ENCODE data around the gene SAMD1. TPM values are rescaled to one million over a fixed set of nuclear protein-coding genes. Genes with fewer than 3 reads are reported as not detected.

SAMD1 gene
- total and polyA plus RNA-seq, 2 of the 8 experiments (the other 6 are each of a cell fraction or from before 2014, with no cell fraction given) = 40.0 to 100 TPM

GRCh38 chr19:14112809-14113385 lies 22.3 kb upstream of the SAMD1 start (continued):
- TF ChIP-seq CREB1 (IDR thresholded peaks at IDR 0.05) (no peak), CHD2 (IDR thresholded peaks at IDR 0.05; ENCODE audit: low read length) (no peak), TCF12 (IDR thresholded peaks at IDR 0.05; ENCODE audit: low read depth, low read length) (no peak), TBP (IDR thresholded peaks at IDR 0.05; ENCODE audit: low read depth, low read length) (no peak), POLR2A (IDR thresholded peaks at IDR 0.05; ENCODE audit: control extremely low read depth in 1 of 2, low read depth in 2 of 2, low read length in 2 of 2) (no peak), SP4 (IDR thresholded peaks at IDR 0.05; ENCODE audit: low read length) (no peak), PHF8 (conservative IDR thresholded peaks at IDR 0.05; ENCODE audit: low read depth, low read length) (no peak), KDM4A (IDR thresholded peaks at IDR 0.05; ENCODE audit: low read depth, low read length, severe bottlenecking) (no peak), SP1 (IDR thresholded peaks at IDR 0.05; ENCODE audit: low read depth, low read length) (no peak), CHD1 (IDR thresholded peaks at IDR 0.05; ENCODE audit: low read depth, low read length) (no peak), BRCA1 (IDR thresholded peaks at IDR 0.05; ENCODE audit: low read depth, low read length) (no peak), CTBP2 (IDR thresholded peaks at IDR 0.05; ENCODE audit: borderline replicate concordance, insufficient read depth, insufficient read length, low read length) (no peak), ASH2L (IDR thresholded peaks at IDR 0.05; ENCODE audit: low read length) (no peak)
